SK-N-SH treated with all-trans-retinoic acid at 6 μM for 48 hours (cell line): ENCODE results near the gene UBASH3A.

Source experiments
- ATAC-seq: fragments of 200-7000 bp; cut with Tn5 transposase; 3 replicates; pipeline ENCODE4 v1.9.1; 2020; ENCODE audit warnings: mild to moderate bottlenecking, moderate library complexity
- ARNTL ChIP-seq: fragments of 450-650 bp; formaldehyde crosslinking; IDR thresholded peaks from 2 replicates; pipeline ENCODE4 v1.5.0; 2020; ENCODE audit warnings: low read depth, mild to moderate bottlenecking, moderate library complexity, borderline replicate concordance
- CSDC2 ChIP-seq: fragments of 250-450 bp; sonication (Bioruptor Pico); IDR thresholded peaks from 2 replicates; pipeline ENCODE4 v1.5.0; 2020; ENCODE audit warnings: mild to moderate bottlenecking, moderate library complexity
- CSRNP3 ChIP-seq: fragments of 250-450 bp; sonication (Bioruptor Pico); IDR thresholded peaks from 2 replicates; pipeline ENCODE4 v1.5.1; 2021; ENCODE audit warnings: mild to moderate bottlenecking, moderate library complexity
- ESRRG ChIP-seq: fragments of 250-450 bp; sonication (Bioruptor Pico); IDR thresholded peaks from 2 replicates; pipeline ENCODE4 v1.6.1; 2021; ENCODE audit warnings: mild to moderate bottlenecking
- GLIS3 ChIP-seq: fragments of 250-450 bp; sonication (Bioruptor Pico); IDR thresholded peaks from 2 replicates; pipeline ENCODE4 v1.5.0; 2020; ENCODE audit warnings: mild to moderate bottlenecking, moderate library complexity
- ISL1 ChIP-seq: fragments of 250-450 bp; sonication (Bioruptor Pico); IDR thresholded peaks from 2 replicates; pipeline ENCODE4 v2.1.2; 2022; ENCODE audit warnings: mild to moderate bottlenecking, moderate library complexity
- PPARA ChIP-seq: fragments of 250-450 bp; sonication (Bioruptor Pico); IDR thresholded peaks from 2 replicates; pipeline ENCODE4 v1.5.0; 2020; ENCODE audit warnings: mild to moderate bottlenecking, borderline replicate concordance
- RARB ChIP-seq: fragments of 250-450 bp; sonication (Bioruptor Pico); IDR thresholded peaks from 2 replicates; pipeline ENCODE4 v1.8.0; 2021; ENCODE audit warnings: mild to moderate bottlenecking, moderate library complexity
- SNAI2 ChIP-seq: fragments of 250-450 bp; sonication (Bioruptor Pico); IDR thresholded peaks from 2 replicates; pipeline ENCODE4 v1.5.0; 2020; ENCODE audit warnings: mild to moderate bottlenecking, moderate library complexity
- TCF4 ChIP-seq: fragments of 250-450 bp; sonication (Bioruptor Pico); IDR thresholded peaks from 2 replicates; pipeline ENCODE4 v1.8.0; 2021; ENCODE audit warnings: mild to moderate bottlenecking, moderate library complexity, borderline replicate concordance
- ZC3H10 ChIP-seq: fragments of 250-450 bp; sonication (Bioruptor Pico); IDR thresholded peaks from 2 replicates; pipeline ENCODE4 v1.5.1; 2021; ENCODE audit warnings: mild to moderate bottlenecking, moderate library complexity
- ZFP3 ChIP-seq: fragments of 250-450 bp; sonication (Bioruptor Pico); IDR thresholded peaks from 2 replicates; pipeline ENCODE4 v1.5.0; 2020; ENCODE audit warnings: mild to moderate bottlenecking, moderate library complexity
- ZFP30 ChIP-seq: fragments of 450-650 bp; formaldehyde crosslinking; IDR thresholded peaks from 2 replicates; pipeline ENCODE4 v1.5.0; 2022; ENCODE audit warnings: mild to moderate bottlenecking, moderate library complexity
- ZNF70 ChIP-seq: fragments of 450-650 bp; formaldehyde crosslinking; IDR thresholded peaks from 2 replicates; pipeline ENCODE4 v1.5.0; 2020; ENCODE audit warnings: mild to moderate bottlenecking, moderate library complexity
- ZNF8 ChIP-seq: fragments of 450-650 bp; formaldehyde crosslinking; IDR thresholded peaks from 2 replicates; pipeline ENCODE4 v1.5.0; 2020; ENCODE audit warnings: mild to moderate bottlenecking, moderate library complexity
- TF ChIP-seq, protein P1 (sequence below): fragments of 250-450 bp; sonication (Bioruptor Pico); IDR thresholded peaks from 2 replicates; pipeline ENCODE4 v1.8.0; 2021; ENCODE audit warnings: low read depth, mild to moderate bottlenecking, moderate library complexity, borderline replicate concordance
- TF ChIP-seq, protein P2 (sequence below): fragments of 250-450 bp; sonication (Bioruptor Pico); IDR thresholded peaks from 2 replicates; pipeline ENCODE4 v1.5.0; 2020; ENCODE audit warnings: mild to moderate bottlenecking, moderate library complexity
- TF ChIP-seq, protein P3 (sequence below): fragments of 250-450 bp; sonication (Bioruptor Pico); IDR thresholded peaks from 2 replicates; pipeline ENCODE4 v1.8.0; 2020; ENCODE audit warnings: mild to moderate bottlenecking, moderate library complexity, borderline replicate concordance
- TF ChIP-seq, protein P4 (sequence below): fragments of 250-450 bp; sonication (Bioruptor Pico); IDR thresholded peaks from 2 replicates; pipeline ENCODE4 v1.5.1; 2020; ENCODE audit warnings: low read depth, mild to moderate bottlenecking, moderate library complexity

Gene UBASH3A

DNA sequence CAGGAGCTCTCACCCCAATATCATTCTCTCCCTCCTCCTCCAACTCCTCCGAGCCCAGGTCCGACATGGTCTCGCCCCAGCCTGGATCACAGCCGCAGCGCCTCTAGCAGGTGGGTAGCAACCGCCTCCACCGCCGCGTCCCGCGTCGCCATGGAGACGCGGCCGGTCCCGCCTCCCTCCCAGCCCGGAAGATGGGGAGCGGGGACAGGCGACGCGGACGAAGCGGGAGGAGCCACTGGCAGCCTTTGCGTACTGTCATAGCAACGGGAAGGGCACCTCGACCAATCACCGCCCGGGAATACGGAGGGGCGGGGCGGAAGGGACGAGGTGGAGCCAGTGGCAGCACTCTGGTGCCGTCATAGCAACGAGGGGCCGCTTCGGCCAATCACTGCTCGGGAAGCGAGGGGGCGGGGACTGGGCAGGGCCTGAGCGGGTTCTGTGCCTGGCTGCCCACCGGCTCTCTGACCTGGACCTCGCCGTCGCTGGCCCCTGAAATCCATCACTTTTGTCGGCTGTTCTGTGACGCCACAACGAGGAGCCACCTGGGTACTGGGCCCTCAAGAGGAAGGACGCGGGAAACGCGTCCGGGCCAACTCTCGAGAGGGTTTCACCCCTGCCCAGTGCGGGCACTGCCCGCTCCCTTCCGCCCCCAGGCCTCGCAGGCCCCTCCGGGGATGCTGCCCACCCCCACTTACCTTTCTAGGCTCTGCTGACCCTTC, 92.6 kb downstream of the UBASH3A start, which contains the start of gene RSPH1:
Gene RSPH1, minus strand, starts transcription at position 105 of the 719 bp plus-strand sequence. Its CDS starts 38 bp downstream, at position 67.
- ATAC-seq = peak; percentile 98
- TF ChIP-seq PPARA = no peak
- no peak for TF ChIP-seq SNAI2 (CRISPR knock-in tag)
- TF ChIP-seq, protein P1, sequence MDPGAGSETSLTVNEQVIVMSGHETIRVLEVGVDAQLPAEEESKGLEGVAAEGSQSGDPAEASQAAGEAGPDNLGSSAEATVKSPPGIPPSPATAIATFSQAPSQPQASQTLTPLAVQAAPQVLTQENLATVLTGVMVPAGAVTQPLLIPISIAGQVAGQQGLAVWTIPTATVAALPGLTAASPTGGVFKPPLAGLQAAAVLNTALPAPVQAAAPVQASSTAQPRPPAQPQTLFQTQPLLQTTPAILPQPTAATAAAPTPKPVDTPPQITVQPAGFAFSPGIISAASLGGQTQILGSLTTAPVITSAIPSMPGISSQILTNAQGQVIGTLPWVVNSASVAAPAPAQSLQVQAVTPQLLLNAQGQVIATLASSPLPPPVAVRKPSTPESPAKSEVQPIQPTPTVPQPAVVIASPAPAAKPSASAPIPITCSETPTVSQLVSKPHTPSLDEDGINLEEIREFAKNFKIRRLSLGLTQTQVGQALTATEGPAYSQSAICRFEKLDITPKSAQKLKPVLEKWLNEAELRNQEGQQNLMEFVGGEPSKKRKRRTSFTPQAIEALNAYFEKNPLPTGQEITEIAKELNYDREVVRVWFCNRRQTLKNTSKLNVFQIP (CRISPR knock-in tag) = no peak
- no peak for TF ChIP-seq ISL1 (CRISPR knock-in tag)
- no peak for TF ChIP-seq ZNF70
- TF ChIP-seq, protein P2, sequence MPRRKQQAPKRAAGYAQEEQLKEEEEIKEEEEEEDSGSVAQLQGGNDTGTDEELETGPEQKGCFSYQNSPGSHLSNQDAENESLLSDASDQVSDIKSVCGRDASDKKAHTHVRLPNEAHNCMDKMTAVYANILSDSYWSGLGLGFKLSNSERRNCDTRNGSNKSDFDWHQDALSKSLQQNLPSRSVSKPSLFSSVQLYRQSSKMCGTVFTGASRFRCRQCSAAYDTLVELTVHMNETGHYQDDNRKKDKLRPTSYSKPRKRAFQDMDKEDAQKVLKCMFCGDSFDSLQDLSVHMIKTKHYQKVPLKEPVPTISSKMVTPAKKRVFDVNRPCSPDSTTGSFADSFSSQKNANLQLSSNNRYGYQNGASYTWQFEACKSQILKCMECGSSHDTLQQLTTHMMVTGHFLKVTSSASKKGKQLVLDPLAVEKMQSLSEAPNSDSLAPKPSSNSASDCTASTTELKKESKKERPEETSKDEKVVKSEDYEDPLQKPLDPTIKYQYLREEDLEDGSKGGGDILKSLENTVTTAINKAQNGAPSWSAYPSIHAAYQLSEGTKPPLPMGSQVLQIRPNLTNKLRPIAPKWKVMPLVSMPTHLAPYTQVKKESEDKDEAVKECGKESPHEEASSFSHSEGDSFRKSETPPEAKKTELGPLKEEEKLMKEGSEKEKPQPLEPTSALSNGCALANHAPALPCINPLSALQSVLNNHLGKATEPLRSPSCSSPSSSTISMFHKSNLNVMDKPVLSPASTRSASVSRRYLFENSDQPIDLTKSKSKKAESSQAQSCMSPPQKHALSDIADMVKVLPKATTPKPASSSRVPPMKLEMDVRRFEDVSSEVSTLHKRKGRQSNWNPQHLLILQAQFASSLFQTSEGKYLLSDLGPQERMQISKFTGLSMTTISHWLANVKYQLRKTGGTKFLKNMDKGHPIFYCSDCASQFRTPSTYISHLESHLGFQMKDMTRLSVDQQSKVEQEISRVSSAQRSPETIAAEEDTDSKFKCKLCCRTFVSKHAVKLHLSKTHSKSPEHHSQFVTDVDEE (CRISPR knock-in tag) = no peak
- no peak for TF ChIP-seq ZFP30
- TF ChIP-seq ZFP3 = no peak
- TF ChIP-seq TCF4 = no peak
- TF ChIP-seq, protein P3, sequence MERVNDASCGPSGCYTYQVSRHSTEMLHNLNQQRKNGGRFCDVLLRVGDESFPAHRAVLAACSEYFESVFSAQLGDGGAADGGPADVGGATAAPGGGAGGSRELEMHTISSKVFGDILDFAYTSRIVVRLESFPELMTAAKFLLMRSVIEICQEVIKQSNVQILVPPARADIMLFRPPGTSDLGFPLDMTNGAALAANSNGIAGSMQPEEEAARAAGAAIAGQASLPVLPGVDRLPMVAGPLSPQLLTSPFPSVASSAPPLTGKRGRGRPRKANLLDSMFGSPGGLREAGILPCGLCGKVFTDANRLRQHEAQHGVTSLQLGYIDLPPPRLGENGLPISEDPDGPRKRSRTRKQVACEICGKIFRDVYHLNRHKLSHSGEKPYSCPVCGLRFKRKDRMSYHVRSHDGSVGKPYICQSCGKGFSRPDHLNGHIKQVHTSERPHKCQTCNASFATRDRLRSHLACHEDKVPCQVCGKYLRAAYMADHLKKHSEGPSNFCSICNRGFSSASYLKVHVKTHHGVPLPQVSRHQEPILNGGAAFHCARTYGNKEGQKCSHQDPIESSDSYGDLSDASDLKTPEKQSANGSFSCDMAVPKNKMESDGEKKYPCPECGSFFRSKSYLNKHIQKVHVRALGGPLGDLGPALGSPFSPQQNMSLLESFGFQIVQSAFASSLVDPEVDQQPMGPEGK = no peak
- TF ChIP-seq CSRNP3 (CRISPR knock-in tag) = no peak

DNA sequence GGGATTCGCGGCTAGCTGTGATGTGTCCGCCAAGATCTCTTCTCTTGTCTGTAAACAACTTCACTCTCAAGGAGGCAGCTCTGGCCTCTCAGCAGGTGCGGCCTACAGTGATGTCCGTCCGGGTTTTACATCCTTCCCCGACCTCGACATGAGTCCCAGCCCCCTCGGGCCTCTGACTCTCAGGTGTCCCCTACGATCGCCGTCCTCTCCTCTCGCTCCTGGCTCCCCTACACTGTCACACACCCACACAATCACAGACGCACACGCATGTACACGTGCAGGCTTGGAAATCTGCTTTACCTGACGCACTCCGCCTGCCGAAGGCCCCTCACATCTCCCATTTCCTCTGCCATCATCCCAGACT, 93.1 kb downstream of the UBASH3A start:
- ATAC-seq = peak; percentile 18

More for the DNA sequence above, 93.1 kb downstream of the UBASH3A start:
- TF ChIP-seq, protein P1 (CRISPR knock-in tag) = no peak
- TF ChIP-seq, protein P2 (CRISPR knock-in tag) = no peak
- TF ChIP-seq, protein P4, sequence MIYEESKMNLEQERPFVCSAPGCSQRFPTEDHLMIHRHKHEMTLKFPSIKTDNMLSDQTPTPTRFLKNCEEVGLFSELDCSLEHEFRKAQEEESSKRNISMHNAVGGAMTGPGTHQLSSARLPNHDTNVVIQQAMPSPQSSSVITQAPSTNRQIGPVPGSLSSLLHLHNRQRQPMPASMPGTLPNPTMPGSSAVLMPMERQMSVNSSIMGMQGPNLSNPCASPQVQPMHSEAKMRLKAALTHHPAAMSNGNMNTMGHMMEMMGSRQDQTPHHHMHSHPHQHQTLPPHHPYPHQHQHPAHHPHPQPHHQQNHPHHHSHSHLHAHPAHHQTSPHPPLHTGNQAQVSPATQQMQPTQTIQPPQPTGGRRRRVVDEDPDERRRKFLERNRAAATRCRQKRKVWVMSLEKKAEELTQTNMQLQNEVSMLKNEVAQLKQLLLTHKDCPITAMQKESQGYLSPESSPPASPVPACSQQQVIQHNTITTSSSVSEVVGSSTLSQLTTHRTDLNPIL (CRISPR knock-in tag) = no peak
- TF ChIP-seq ARNTL (CRISPR knock-in tag) (no peak), CSRNP3 (CRISPR knock-in tag) (no peak), ZFP30 (no peak), GLIS3 (CRISPR knock-in tag) (no peak), ISL1 (CRISPR knock-in tag) (no peak), RARB (no peak), ESRRG (no peak), CSDC2 (CRISPR knock-in tag) (no peak), ZNF70 (no peak), SNAI2 (CRISPR knock-in tag) (no peak), TCF4 (no peak), ZNF8 (CRISPR knock-in tag) (no peak), ZC3H10 (no peak)
- TF ChIP-seq, protein P3 = no peak
